ENCODE results near the gene BBIP1. TPM values are rescaled to one million over a fixed set of nuclear protein-coding genes. Genes with fewer than 3 reads are reported as not detected.
A peak's percentile ranks its signal among the peaks of the same experiment; 100 is the strongest.

Gene BBIP1
- total and polyA plus RNA-seq, 10 of the 15 experiments (the other 5 are each of a cell fraction or from before 2014, with no cell fraction given), result 13.8 to 40.8 (median 31.3) TPM

DNA sequence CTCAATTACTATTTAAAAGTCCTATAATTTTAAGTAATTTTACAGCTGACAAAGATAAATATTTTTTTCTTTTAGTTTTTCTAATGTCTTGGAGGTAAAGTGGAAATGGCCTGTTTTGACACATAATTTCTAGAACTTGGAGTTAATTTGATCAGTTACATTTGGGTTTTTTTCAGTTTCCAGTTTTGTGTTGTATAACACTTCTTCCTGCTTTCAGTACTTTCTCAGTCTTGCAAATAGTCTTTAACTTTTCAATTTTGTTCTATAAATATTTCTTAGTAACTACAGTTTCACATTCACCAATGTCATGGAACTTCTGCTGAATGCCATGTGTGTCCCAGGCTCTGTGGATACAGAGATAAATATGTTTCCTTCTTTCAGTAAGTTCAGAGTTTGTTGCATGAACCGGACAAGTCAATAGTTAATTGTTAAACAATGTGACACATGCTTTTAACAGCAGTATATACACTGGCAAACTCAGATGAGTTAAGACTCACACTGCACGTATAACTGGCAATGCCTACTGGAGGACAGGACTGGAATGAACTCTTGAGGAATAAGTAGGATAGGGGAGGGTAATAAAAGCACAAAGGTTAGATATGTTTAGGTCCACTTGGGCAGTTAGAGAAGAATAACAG, 5.0 kb upstream of the BBIP1 start (continued):
- TF ChIP-seq, protein P1, sequence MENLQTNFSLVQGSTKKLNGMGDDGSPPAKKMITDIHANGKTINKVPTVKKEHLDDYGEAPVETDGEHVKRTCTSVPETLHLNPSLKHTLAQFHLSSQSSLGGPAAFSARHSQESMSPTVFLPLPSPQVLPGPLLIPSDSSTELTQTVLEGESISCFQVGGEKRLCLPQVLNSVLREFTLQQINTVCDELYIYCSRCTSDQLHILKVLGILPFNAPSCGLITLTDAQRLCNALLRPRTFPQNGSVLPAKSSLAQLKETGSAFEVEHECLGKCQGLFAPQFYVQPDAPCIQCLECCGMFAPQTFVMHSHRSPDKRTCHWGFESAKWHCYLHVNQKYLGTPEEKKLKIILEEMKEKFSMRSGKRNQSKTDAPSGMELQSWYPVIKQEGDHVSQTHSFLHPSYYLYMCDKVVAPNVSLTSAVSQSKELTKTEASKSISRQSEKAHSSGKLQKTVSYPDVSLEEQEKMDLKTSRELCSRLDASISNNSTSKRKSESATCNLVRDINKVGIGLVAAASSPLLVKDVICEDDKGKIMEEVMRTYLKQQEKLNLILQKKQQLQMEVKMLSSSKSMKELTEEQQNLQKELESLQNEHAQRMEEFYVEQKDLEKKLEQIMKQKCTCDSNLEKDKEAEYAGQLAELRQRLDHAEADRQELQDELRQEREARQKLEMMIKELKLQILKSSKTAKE (IDR thresholded peaks at IDR 0.05; ENCODE audit: low read depth, poor library complexity, severe bottlenecking), result peak; percentile 28
- TF ChIP-seq MXI1 (IDR thresholded peaks at IDR 0.05; ENCODE audit: low read depth, low read length) (0 out of 2 replicates have a peak, but pooled peaks have one; percentile 49), RBBP5 (conservative IDR thresholded peaks at IDR 0.05) (no peak), SP1 (IDR thresholded peaks at IDR 0.05; ENCODE audit: low read depth, low read length) (no peak), CHD4 (IDR thresholded peaks at IDR 0.05) (0 out of 2 replicates have a peak, but pooled peaks have one; percentile 48), TCF12 (IDR thresholded peaks at IDR 0.05; ENCODE audit: low read depth, low read length) (no peak), NFIC (IDR thresholded peaks at IDR 0.05; ENCODE audit: low read depth, low read length) (peak; percentile 69; the same call in 1 of the 2 replicates), MEF2A (IDR thresholded peaks at IDR 0.05; ENCODE audit: insufficient read depth, low read depth, low read length) (peak; percentile 63; the same call in 1 of the 2 replicates)
- TF ChIP-seq, protein P2, sequence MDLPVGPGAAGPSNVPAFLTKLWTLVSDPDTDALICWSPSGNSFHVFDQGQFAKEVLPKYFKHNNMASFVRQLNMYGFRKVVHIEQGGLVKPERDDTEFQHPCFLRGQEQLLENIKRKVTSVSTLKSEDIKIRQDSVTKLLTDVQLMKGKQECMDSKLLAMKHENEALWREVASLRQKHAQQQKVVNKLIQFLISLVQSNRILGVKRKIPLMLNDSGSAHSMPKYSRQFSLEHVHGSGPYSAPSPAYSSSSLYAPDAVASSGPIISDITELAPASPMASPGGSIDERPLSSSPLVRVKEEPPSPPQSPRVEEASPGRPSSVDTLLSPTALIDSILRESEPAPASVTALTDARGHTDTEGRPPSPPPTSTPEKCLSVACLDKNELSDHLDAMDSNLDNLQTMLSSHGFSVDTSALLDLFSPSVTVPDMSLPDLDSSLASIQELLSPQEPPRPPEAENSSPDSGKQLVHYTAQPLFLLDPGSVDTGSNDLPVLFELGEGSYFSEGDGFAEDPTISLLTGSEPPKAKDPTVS (IDR thresholded peaks at IDR 0.05; ENCODE audit: low read depth, low read length), result no peak

Data from GM12878 (cell line).